ENCODE results near the gene DCP1B.

- TF ChIP-seq, protein P1, sequence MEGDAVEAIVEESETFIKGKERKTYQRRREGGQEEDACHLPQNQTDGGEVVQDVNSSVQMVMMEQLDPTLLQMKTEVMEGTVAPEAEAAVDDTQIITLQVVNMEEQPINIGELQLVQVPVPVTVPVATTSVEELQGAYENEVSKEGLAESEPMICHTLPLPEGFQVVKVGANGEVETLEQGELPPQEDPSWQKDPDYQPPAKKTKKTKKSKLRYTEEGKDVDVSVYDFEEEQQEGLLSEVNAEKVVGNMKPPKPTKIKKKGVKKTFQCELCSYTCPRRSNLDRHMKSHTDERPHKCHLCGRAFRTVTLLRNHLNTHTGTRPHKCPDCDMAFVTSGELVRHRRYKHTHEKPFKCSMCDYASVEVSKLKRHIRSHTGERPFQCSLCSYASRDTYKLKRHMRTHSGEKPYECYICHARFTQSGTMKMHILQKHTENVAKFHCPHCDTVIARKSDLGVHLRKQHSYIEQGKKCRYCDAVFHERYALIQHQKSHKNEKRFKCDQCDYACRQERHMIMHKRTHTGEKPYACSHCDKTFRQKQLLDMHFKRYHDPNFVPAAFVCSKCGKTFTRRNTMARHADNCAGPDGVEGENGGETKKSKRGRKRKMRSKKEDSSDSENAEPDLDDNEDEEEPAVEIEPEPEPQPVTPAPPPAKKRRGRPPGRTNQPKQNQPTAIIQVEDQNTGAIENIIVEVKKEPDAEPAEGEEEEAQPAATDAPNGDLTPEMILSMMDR (IDR thresholded peaks at IDR 0.05; ENCODE audit: insufficient read depth, low read length, poor library complexity, severe bottlenecking): no peak
- TF ChIP-seq EZH2phosphoT487 (conservative IDR thresholded peaks at IDR 0.05; ENCODE audit: low read length): no peak
Measured at GRCh38 chr12:1984759-1985158, 19.5 kb downstream of the DCP1B start.

Measured in SU-DHL-6 (cell line).